Hepatocyte (in vitro differentiated cells): Measurements from ENCODE around the gene KCTD8. TPM values are rescaled to one million over a fixed set of nuclear protein-coding genes. Genes with fewer than 3 reads are reported as not detected.
A peak's percentile ranks its signal among the peaks of the same experiment; 100 is the strongest.
"Not testable (repeated sequence)": the region's sequence is repeated elsewhere in the genome, so short reads cannot be mapped to it uniquely, and the experiment has no call there.

Experiments
- DNase-seq: peaks from one replicate; pipeline ENCODE4 v3.0.0-alpha.2; 2016; ENCODE audit warnings: low spot score
- H2AFZ ChIP-seq: fragments of 200-600 bp; sonication (generic); 2 replicates; pipeline ENCODE4 v1.6.0; 2016; ENCODE audit warnings: antibody characterized with exemption, mild to moderate bottlenecking
- H3K27ac ChIP-seq: fragments of 200-600 bp; sonication (generic); 2 replicates; pipeline ENCODE4 v1.5.1; 2016; ENCODE audit warnings: mild to moderate bottlenecking
- H3K27me3 ChIP-seq: fragments of 200-600 bp; sonication (generic); 2 replicates; pipeline ENCODE4 v1.6.1; 2016
- H3K36me3 ChIP-seq: fragments of 200-600 bp; sonication (generic); replicated peaks from 2 replicates; pipeline ENCODE4 v1.5.1; 2016; ENCODE audit warnings: low read depth; ENCODE audit not compliant: insufficient read depth
- H3K4me1 ChIP-seq: fragments of 200-600 bp; sonication (generic); 2 replicates; pipeline ENCODE4 v1.5.1; 2016; ENCODE audit warnings: mild to moderate bottlenecking, moderate library complexity; ENCODE audit not compliant: insufficient read depth
- H3K4me2 ChIP-seq: fragments of 200-600 bp; sonication (generic); 2 replicates; pipeline ENCODE4 v1.6.0; 2016
- H3K4me3 ChIP-seq: fragments of 200-600 bp; sonication (generic); 2 replicates; pipeline ENCODE4 v1.5.1; 2016; ENCODE audit warnings: mild to moderate bottlenecking
- H3K79me2 ChIP-seq: fragments of 200-600 bp; sonication (generic); 2 replicates; pipeline ENCODE4 v1.6.0; 2017; ENCODE audit warnings: mild to moderate bottlenecking
- H3K9me2 ChIP-seq: fragments of 200-600 bp; sonication (generic); replicated peaks from 2 replicates; pipeline ENCODE4 v1.6.0; 2017; ENCODE audit warnings: mild to moderate bottlenecking; ENCODE audit not compliant: insufficient read depth
- H3K9me3 ChIP-seq: fragments of 200-600 bp; sonication (generic); 2 replicates; pipeline ENCODE4 v1.5.1; 2016; ENCODE audit warnings: low read depth, mild to moderate bottlenecking
- H4K20me1 ChIP-seq: fragments of 200-600 bp; sonication (generic); 2 replicates; pipeline ENCODE4 v1.6.0; 2016; ENCODE audit warnings: mild to moderate bottlenecking; ENCODE audit not compliant: insufficient read depth, poor library complexity, severe bottlenecking
- CTCF ChIP-seq: fragments of 200-600 bp; sonication (generic); IDR thresholded peaks from 2 replicates; pipeline ENCODE4 v1.5.1; 2016; ENCODE audit warnings: antibody characterized with exemption, mild to moderate bottlenecking; ENCODE audit not compliant: poor library complexity
- EZH2 ChIP-seq: fragments of 200-600 bp; sonication (generic); IDR thresholded peaks from 2 replicates; pipeline ENCODE4 v1.6.1; 2016; ENCODE audit warnings: antibody characterized with exemption, mild to moderate bottlenecking, borderline replicate concordance
- EZH2phosphoT487 ChIP-seq: fragments of 200-600 bp; sonication (generic); IDR thresholded peaks from one replicate; pipeline ENCODE4 v1.6.1; 2018; ENCODE audit warnings: antibody characterized with exemption, mild to moderate bottlenecking, low read depth, moderate library complexity; ENCODE audit not compliant: unreplicated experiment, severe bottlenecking
- WGBS: methylation state at CpG from one replicate; pipeline ENCODE4 v1.1.6; 2016; ENCODE audit warnings: low lambda C conversion rate; ENCODE audit errors: missing lambda C conversion rate; 5-methylcytosine and 5-hydroxymethylcytosine counted together
- polyA plus RNA-seq: library from polyadenylated mRNA; unstranded; fragments of >200 nt; fragmentation: Nextera tagmentation; extraction: Ambion mirVana; gene quantifications from 2 replicates; pipeline ENCODE4 v1.2.1, GENCODE V29; 2016
- total RNA-seq: library from RNA; depleted of rRNA; stranded (reverse); fragments of >200 nt; gene quantifications from 2 replicates; pipeline ENCODE4 v1.2.3, GENCODE V29; 2014

The KCTD8 gene
- total and polyA plus RNA-seq, 2 experiments from 2014 or later: 0.97 to 1.5 TPM

GRCh38 chr4:44167766-44168165 lies 280.8 kb downstream of the KCTD8 start:
- H3K27me3 ChIP-seq, H3K4me2 ChIP-seq, H3K4me1 ChIP-seq, H3K9me3 ChIP-seq, H3K9me2 ChIP-seq, H2AFZ ChIP-seq, H3K4me3 ChIP-seq, H3K79me2 ChIP-seq, H3K36me3 ChIP-seq, H4K20me1 ChIP-seq, H3K27ac ChIP-seq, DNase-seq: not testable (repeated sequence)
- 96% methylated on average over 10 of the region's 27 CpGs for WGBS

- no peak for TF ChIP-seq EZH2phosphoT487
- no peak for TF ChIP-seq CTCF
- no peak for TF ChIP-seq EZH2
- Histone ChIP-seq H3K79me2 (no peaks in the 10 kb centered on the region), H4K20me1 (no peaks in the 10 kb centered on the region), H3K4me3 (no peak overlapping the region), H2AFZ (no peak overlapping the region), H3K4me2 (no peak overlapping the region), H3K4me1 (peaks cover 9% of the 10 kb centered on the region), H3K27me3 (no peaks in the 10 kb centered on the region), H3K27ac (no peak overlapping the region), H3K36me3 (no peaks in the 10 kb centered on the region), H3K9me2 (no peaks in the 10 kb centered on the region), H3K9me3 (no peaks in the 10 kb centered on the region)
- no peak for DNase-seq
- 90% methylated on average over 1 of the region's 1 CpG for WGBS
These were observed 282.7 kb downstream of the KCTD8 start for GRCh38 chr4:44165938-44166337.

- Histone ChIP-seq H3K4me3 (no peak overlapping the region), H3K27me3 (no peaks in the 10 kb centered on the region), H3K79me2 (no peaks in the 10 kb centered on the region), H2AFZ (no peak overlapping the region), H3K4me1 (peaks cover 9% of the 10 kb centered on the region), H4K20me1 (no peaks in the 10 kb centered on the region), H3K9me3 (no peaks in the 10 kb centered on the region), H3K4me2 (peak overlapping the region; percentile 39), H3K9me2 (no peaks in the 10 kb centered on the region), H3K27ac (peak overlapping the region; percentile 85), H3K36me3 (no peaks in the 10 kb centered on the region)
- 31% methylated on average over 2 of the region's 2 CpGs for WGBS
- peak; percentile 35 for DNase-seq
- TF ChIP-seq CTCF: no peak
- TF ChIP-seq EZH2: no peak
- TF ChIP-seq EZH2phosphoT487: no peak
These were observed 285.9 kb downstream of the KCTD8 start for GRCh38 chr4:44162538-44163270.

DNA sequence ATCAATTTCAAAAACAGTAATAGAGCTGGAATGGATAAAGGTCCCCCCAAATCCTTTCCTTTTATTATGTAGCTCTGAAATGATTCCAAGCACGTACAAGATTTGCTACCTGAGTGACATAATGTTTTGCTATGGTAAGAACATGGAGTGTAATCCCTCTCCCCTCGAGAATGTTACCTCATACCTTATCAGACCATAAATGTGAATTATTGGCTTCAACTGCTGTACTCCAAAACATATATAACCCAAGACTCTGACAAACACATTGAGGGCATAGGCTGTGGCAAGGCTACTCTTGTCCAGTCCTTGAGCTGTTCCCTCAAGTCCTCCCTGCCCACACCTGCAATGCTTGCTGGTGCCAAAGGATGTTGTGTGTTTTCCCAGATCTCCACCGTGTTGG lies 286.9 kb downstream of the KCTD8 start:
- Histone ChIP-seq H3K36me3 (no peaks in the 10 kb centered on the region), H3K27me3 (no peaks in the 10 kb centered on the region), H3K79me2 (no peaks in the 10 kb centered on the region), H3K27ac (peak overlapping the region; percentile 85), H4K20me1 (no peaks in the 10 kb centered on the region), H3K9me2 (no peaks in the 10 kb centered on the region), H3K9me3 (no peaks in the 10 kb centered on the region), H3K4me1 (peaks cover 16% of the 10 kb centered on the region), H2AFZ (no peak overlapping the region), H3K4me2 (peak overlapping the region; percentile 39), H3K4me3 (no peak overlapping the region)
- DNase-seq: peak; percentile 5
- no peak for TF ChIP-seq CTCF
- no peak for TF ChIP-seq EZH2
- TF ChIP-seq EZH2phosphoT487: no peak
- 68% methylated on average over 3 of the region's 3 CpGs for WGBS
